CD4-positive, alpha-beta T cell treated with Interleukin-6 at 100 ng/mL for 8 hours (primary cell): ENCODE data around the gene CTXND1.
"Not testable (repeated sequence)": the region's sequence is repeated elsewhere in the genome, so short reads cannot be mapped to it uniquely, and the experiment has no call there.

Source experiments
- DNase-seq: peaks from one replicate; pipeline ENCODE4 v3.0.0-alpha.2; 2020; ENCODE audit warnings: mixed read lengths, low spot score

The CTXND1 gene

GRCh38 chr15:80159811-80160569 is 92.0 kb downstream of the CTXND1 start:
- no peak for DNase-seq

- no peak for DNase-seq
Measured at GRCh38 chr15:80159301-80159700, 92.7 kb downstream of the CTXND1 start.

GRCh38 chr15:80157215-80157614 is 94.8 kb downstream of the CTXND1 start:
- no peak for DNase-seq

GRCh38 chr15:80156176-80156720 is 95.8 kb downstream of the CTXND1 start:
- DNase-seq, result no peak

- not testable (repeated sequence) for DNase-seq
Measured at GRCh38 chr15:80155378-80156175, 96.4 kb downstream of the CTXND1 start.

GRCh38 chr15:80155001-80155377 is 97.0 kb downstream of the CTXND1 start:
- DNase-seq, result no peak

GRCh38 chr15:80154336-80154735 is 97.7 kb downstream of the CTXND1 start:
- no peak for DNase-seq

- DNase-seq, result no peak
Measured at GRCh38 chr15:80153900-80154299, 98.1 kb downstream of the CTXND1 start.

- peak; percentile 37 for DNase-seq
Measured at GRCh38 chr15:80152896-80153876, 98.8 kb downstream of the CTXND1 start, which contains the start of gene FAH. FAH (plus strand) TSS chr15:80152999; CDS start chr15:80153055, 56 bp downstream.

GRCh38 chr15:80152180-80152895 is 99.7 kb downstream of the CTXND1 start:
- DNase-seq, result peak; percentile 98

GRCh38 chr15:80151576-80151975 is 100.4 kb downstream of the CTXND1 start:
- no peak for DNase-seq

- no peak for DNase-seq
Measured at GRCh38 chr15:80151148-80151547, 100.9 kb downstream of the CTXND1 start.
